22Rv1 (cell line): Measurements from ENCODE around the gene MPI.
"Not testable (repeated sequence)": the region's sequence is repeated elsewhere in the genome, so short reads cannot be mapped to it uniquely, and the experiment has no call there.

Source experiments
- H3K27ac ChIP-seq: fragments of 450-650 bp; 2 replicates; pipeline ENCODE4 v1.5.1; 2017
- ZFX ChIP-seq: fragments of 450-650 bp; IDR thresholded peaks from 2 replicates; pipeline ENCODE4 v1.6.1; 2017; ENCODE audit warnings: antibody characterized with exemption, borderline replicate concordance
- TF ChIP-seq, protein P1 (sequence below): fragments of 450-650 bp; IDR thresholded peaks from 2 replicates; pipeline ENCODE4 v1.5.1; 2017; ENCODE audit warnings: mild to moderate bottlenecking

The MPI gene

DNA sequence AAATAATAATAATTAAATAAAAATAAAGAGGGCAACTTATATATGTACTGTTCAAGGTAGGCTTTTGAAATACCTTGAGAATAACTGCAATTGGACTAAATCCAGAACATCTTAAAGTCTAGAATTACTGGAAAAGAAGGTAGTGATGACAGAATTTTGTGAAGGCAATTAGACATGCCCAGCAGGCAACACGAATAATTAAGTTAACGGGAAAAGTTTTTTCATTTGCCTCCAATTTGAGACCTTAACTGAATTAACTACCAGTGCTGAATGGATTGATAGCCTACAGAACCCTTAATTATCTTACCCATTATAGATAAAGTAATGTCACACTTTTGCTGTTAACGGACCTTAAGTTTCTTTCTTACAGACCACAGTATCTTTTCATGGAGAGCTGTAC lies 34.7 kb downstream of the MPI start:
- no peak for TF ChIP-seq ZFX
- TF ChIP-seq, protein P1, sequence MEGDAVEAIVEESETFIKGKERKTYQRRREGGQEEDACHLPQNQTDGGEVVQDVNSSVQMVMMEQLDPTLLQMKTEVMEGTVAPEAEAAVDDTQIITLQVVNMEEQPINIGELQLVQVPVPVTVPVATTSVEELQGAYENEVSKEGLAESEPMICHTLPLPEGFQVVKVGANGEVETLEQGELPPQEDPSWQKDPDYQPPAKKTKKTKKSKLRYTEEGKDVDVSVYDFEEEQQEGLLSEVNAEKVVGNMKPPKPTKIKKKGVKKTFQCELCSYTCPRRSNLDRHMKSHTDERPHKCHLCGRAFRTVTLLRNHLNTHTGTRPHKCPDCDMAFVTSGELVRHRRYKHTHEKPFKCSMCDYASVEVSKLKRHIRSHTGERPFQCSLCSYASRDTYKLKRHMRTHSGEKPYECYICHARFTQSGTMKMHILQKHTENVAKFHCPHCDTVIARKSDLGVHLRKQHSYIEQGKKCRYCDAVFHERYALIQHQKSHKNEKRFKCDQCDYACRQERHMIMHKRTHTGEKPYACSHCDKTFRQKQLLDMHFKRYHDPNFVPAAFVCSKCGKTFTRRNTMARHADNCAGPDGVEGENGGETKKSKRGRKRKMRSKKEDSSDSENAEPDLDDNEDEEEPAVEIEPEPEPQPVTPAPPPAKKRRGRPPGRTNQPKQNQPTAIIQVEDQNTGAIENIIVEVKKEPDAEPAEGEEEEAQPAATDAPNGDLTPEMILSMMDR, result no peak

DNA sequence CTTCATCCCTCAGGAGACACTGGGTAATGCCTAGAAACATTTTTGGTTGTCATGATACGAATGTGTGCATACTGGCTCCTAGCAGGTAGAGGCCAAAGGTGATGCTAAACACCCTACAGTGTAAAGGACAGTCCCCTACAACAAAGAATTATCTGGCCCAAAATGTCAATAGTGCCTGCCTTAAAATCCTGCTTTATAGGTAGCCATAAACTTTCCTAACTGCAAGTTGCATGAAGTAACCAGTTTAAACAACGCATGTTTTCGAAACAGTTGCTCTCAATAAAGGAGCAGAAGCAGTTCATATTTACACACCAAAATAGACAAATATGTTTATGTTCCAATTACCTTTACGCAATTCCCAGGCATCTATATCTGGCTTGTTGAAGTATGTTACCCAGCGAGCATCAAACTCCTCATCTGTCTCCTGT lies 38.9 kb downstream of the MPI start:
- no peak overlapping the region for H3K27ac ChIP-seq
- no peak for TF ChIP-seq ZFX

More for the DNA sequence above, 34.7 kb downstream of the MPI start:
- no peak overlapping the region for H3K27ac ChIP-seq

DNA sequence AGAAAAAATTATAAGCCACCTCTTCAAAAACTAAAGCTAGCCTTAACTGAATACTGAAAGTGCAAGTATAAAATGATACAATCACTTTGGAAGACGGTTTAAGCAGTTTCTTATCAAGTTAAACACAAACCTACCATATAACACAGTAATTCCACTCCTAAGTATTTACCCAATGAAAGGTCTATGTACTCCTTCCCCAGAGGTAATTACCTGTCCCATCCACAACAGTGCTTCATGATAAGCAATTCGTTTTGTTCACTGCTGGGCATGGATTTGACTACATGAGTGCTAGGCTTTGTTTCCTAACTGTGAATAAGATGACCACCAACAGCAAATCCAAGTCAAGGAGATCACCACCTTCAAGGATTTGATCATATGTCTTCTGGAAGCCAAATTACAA lies 43.7 kb downstream of the MPI start:
- TF ChIP-seq ZFX, result no peak
- TF ChIP-seq, protein P1, result no peak
- no peak overlapping the region for H3K27ac ChIP-seq

DNA sequence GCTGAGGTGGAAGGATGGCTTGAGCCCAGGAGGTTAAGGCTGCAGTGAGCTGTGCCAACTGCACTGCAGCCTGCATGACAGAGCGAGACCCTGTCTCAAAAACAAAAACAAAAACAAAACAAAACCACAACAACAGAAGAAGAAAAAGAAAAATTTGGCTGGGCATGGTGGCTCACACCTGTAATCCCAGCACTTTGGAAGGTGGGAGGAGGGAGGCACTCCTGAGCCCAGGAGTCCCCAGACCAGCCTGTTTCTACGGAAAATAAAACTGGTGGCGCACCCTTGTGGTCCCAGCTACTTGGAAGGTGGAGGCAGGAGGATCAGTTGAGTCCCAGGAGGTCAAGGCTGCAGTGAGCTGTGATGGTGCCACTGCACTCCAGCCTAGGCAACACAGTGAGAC lies 45.4 kb downstream of the MPI start:
- TF ChIP-seq, protein P1, result peak; percentile 18; the same call in 1 of the 2 replicates

DNA sequence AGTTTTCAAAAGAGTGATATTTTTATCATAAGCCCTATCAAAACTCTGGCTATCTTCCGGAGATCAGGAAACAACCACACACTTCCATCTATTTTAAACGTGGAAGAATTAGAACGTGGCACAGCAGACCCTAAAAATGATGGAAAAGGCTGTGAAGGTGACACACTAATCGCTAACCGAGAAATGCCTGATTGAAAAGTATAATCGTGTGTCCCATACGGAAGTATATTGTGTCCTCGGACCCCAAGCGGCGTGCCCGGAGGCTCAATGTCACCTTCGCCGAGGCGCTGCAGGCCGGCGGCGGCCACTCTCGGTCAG lies 47.4 kb downstream of the MPI start:
- peak overlapping the region; percentile 95 for H3K27ac ChIP-seq
- TF ChIP-seq ZFX, result no peak
- TF ChIP-seq, protein P1, result no peak

More for the DNA sequence above, 45.4 kb downstream of the MPI start:
- not testable (repeated sequence) for H3K27ac ChIP-seq

DNA sequence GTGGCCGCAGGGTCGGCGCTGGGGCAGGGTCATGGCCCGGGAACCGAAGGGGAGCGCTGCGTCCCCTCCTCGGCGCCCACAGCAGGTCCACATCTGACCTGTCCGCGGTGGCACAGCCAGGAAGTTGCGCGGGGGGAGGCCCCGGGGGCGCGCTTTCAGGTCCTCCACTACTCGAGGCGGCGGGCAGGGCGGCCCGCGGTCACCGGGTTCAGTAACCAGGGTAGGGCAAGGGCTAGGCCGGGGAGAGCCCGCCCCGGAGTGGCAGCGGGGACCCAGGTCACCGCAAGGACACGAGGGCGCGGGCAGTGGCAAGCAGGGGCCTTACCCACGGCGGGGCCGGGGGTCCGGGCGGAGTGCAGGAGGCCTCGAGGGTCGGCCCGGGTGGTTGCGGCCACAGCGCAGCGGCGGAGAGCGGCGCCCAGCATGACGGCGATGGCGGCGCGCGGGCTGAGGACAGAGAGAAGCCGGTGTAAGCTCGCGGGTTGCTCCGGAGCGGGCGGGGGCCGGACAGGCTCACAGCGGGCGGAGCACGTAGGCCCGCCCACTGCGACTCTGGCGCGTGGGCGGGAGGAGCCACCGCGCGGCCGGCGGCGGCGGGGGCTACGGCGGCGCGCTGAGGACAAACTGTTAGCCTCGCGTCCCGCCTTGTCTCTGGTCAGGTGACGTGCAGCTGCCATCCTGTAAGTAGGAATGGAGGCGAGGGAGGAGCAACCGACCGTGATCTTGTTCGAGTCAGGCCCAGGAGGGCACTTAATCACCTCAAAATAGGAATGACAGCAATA lies 47.9 kb downstream of the MPI start, which contains the start of gene COX5A:
COX5A (minus strand) TSS at position 484 of the 782 bp plus-strand sequence; CDS start at position 425, 59 bp downstream.
- no peak for TF ChIP-seq ZFX
- TF ChIP-seq, protein P1, result no peak; the same call in 1 of the 2 replicates
- H3K27ac ChIP-seq, result peak within 1 kb of the TSS; percentile 95

DNA sequence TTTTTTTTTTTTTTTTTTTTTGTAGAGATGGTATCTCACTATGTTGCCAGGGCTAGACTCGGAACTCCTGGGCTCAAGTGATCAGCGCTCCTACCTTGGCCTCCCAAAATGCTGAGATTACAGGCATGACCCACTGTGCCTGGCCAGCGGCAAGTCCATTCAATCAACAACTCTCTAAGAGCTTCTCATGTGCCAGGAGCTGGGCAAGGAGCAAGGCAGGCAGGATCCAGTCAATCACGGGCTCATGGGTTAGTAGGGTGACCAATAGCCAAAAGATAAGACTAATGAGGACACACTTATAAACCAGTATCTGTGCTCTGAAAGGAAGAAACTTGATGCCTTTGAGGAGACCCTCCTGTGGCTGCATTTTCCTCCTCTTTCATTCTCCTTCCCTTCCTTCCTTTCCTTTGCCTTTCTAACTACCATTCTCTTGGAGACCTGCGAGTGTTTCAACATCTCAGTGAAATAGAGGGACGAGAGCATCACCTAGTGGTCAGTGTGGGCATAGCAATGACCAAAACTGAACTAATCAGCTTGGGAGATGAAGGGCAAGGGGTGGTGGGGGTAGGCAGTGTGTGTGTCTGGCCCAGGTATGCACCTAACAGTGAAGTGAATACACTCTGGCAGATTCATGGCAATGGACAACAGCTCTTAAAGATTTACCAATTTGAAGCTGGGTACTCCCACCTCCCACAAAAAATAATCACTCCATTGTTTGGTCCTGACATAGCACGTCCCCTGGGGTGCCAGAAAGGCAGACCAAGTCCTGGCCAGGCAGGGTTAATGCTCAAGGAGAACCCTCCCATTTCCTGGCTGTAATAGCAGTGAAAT lies 60.5 kb downstream of the MPI start:
- TF ChIP-seq, protein P1, result peak; percentile 96
- no peak for TF ChIP-seq ZFX
- H3K27ac ChIP-seq, result no peak overlapping the region
